Sciatic nerve (tissue), 2 donors: ENCODE data around the gene ZDHHC9. TPM values are rescaled to one million over a fixed set of nuclear protein-coding genes. Genes with fewer than 3 reads are reported as not detected.

ENCODE experiments used
- ATAC-seq: fragments of 200-7000 bp; cut with Tn5 transposase; one replicate; pipeline ENCODE4 v1.9.1; 2020; ENCODE audit warnings: mild to moderate bottlenecking, moderate library complexity
- DNase-seq: peaks from one replicate; pipeline ENCODE4 v3.0.0-alpha.2; 2020; ENCODE audit warnings: low spot score
- intact Hi-C: fragments of 100-400 bp; cut with DNase I; formaldehyde crosslinking; loops from one replicate; pipeline ENCODE4 v1.14.2; 2022
- total RNA-seq: library from RNA; stranded (reverse); fragmentation: NEBNext Ultra II Directional; extraction: Animal tissue kit (Norgen Biotek cat#: 25700); gene quantifications from one replicate; pipeline ENCODE4 v1.2.1, GENCODE V29; 2021
- donor health status: DM: no; HTN: no; CAD: no.
- donor health status: DM: no; HTN: no; CAD: no.

ZDHHC9 gene
- total RNA-seq, 1 donor from 2014 or later = 30.4 TPM

DNA sequence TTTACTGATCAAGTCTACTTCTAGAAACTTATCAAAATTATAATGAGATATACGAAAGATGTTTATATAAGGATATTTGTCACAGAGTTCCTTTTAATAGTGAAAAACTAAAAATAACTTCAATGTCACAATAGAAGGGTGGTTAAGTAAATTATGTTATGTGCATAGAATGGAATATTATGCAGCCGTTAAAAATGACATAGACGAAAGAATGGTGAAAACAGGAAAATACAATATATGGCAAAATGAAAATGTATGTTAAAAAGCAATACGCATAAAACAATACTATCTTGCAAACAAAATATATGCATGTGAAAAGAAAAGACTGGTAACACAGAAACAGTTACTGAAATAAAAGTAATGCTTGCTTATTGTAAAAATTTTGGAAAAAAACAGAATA lies 19.1 kb downstream of the ZDHHC9 start:
- ATAC-seq = no peak

DNA sequence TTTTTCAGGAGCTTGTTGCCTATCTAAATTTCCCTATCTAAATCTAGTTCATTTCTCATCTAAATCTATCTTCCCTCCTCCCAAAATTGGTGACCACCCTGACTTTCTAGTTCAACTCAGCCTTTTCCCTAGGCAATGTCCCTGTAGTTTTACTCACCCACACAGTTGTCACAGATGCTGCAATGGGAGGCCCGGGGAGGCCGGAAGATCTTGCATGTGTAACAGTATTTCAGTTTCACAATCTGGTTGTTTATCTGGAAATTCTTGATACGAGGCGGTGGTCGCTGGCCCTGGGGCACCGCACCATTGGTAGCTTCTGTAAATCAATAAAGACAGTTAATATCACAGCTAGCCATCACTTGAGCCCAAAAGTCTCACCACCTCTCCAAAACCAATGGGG lies 20.2 kb downstream of the ZDHHC9 start:
- no peak for DNase-seq
- intact Hi-C loops = no loop called here
- peak; percentile 46 for ATAC-seq

More for the DNA sequence above, 19.1 kb downstream of the ZDHHC9 start:
- intact Hi-C loops = no loop called here
- DNase-seq = no peak

DNA sequence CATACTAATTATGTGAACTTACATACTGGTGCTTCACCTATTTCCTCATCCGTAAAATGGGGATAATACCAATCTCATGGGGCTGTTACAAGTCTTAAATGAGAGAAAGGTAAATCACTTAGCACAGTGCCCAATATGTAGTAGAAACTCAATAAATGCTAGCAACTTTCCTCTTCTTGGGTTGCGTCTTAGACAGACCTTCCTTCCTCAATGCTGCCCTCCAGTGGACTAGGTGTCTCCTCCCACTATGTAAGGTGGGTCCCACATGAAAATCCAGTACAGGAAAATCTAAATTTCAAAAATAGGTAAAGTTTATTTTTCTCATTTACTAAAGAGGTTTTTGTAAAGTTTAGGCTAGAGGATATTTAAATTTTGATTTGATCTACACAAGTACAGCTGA lies 20.6 kb downstream of the ZDHHC9 start:
- no peak for DNase-seq
- ATAC-seq = peak; percentile 83
- intact Hi-C loops = no loop called here

- intact Hi-C loops = no loop called here
- ATAC-seq = no peak
- no peak for DNase-seq
Observed at GRCh38 chrX:129818123-129818522, 25.6 kb downstream of the ZDHHC9 start.

- intact Hi-C loops = no loop called here
- DNase-seq = no peak
- ATAC-seq = peak; percentile 58
Observed at GRCh38 chrX:129813662-129814368, 29.9 kb downstream of the ZDHHC9 start.

DNA sequence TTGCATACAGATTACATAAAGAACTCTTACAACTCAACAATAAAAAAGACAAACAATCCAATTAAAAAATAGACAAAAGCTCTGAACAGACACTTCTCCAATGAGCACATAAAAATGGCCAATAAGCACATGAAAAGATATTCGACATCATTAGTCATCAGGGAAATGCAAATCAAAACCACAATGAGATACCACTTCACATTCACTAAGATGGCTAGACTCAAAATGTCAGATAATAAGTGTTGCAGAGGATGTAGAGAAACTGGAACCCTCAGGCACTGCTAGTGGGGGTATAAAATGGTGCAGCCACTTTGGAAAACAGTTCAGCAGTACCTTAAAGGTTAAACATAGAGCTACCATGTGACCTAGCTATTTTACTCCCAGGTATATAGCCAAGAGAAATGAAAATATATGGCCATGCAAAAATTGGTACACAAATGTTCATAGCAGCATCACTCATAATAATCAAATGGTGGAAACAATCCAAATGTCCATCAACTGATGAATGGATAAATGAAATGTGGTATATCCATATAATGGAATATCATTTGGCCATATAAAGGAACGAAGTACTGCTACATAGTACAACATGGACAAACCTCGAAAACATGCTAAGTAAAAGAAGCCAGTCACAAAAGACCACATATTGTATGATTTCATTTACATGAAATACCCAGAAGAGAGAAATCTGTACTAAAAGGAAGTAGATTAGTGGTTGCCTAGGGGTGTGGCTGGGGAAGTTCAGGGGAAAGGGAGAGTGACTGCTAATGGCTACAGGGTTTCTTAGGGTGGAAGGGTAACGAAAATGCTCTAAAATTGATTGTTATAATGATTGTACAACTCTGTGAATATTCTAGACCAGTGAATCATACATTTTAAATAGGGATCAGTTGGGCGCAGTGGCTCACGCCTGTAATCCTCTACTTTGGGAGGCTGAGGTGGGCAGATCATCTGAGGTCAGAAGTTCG lies 34.6 kb downstream of the ZDHHC9 start:
- ATAC-seq (no peak), DNase-seq (no peak)
- intact Hi-C loops = no loop called here

GRCh38 chrX:129808158-129808828 lies 35.4 kb downstream of the ZDHHC9 start:
- intact Hi-C loops = no loop called here
- DNase-seq = no peak
- ATAC-seq = peak; percentile 84

GRCh38 chrX:129804806-129805205 lies 38.9 kb downstream of the ZDHHC9 start:
- DNase-seq (no peak), ATAC-seq (no peak)
- intact Hi-C loops = no loop called here

DNA sequence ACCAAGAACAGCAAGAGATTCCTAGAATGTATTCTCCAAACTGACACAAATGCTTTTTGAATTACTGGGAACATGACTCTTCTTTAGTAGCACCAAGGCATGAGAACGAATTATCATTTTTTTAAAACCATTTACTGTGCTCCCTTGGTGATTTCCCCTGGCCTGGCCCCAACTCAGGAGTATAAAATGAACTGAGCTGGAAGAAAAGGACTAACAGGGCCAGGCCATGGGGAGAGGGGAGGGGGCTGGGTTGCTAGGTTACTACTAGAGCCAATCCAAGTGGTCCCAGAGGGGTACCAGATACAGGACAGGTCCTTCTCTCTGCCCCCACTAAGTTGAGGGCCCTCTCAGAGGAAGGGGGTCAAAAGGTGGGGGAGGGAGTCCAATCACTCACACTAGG lies 40.8 kb downstream of the ZDHHC9 start:
- intact Hi-C loops = no loop called here
- DNase-seq (no peak), ATAC-seq (peak; percentile 61)

GRCh38 chrX:129800186-129800585 lies 43.5 kb downstream of the ZDHHC9 start:
- intact Hi-C loops = no loop called here
- DNase-seq = no peak
- ATAC-seq = no peak

GRCh38 chrX:129798888-129799287 lies 44.8 kb downstream of the ZDHHC9 start:
- ATAC-seq (no peak), DNase-seq (no peak)

GRCh38 chrX:129798456-129798855 lies 45.2 kb downstream of the ZDHHC9 start:
- ATAC-seq (no peak), DNase-seq (no peak)
- intact Hi-C loops = no loop called here

More at GRCh38 chrX:129798888-129799287, 44.8 kb downstream of the ZDHHC9 start:
- intact Hi-C loops = no loop called here

DNA sequence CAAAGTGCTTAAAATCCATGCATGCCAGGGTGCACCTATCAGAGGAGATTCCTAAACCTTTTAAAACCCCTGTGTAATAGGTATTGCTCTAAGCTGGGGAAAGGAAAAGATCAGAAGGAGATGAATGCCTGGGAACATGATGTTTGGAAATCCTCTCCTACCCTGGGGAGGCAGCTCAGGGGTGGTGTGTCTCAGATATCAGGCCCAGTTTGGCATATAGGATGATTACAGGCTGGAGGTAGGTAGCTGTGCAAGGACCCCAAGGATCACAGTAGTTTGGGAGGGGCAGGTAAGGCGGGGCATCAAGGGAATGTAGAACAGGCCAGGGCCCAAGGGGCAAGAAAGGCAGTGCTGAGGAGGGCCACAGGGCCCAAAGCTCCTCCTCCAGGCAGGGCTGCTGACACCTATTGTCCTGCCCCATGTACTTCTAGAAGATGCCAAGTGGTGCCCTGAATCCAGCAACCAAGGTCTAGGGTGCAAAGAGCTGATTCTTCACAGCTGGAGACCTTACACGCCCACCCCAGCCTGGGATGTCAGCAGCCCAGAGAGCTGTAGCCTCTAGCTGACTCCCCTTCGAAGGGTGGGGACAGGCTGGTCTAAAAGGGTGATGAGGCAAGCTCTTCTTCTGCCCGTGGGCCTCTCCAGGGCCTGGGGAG lies 46.3 kb downstream of the ZDHHC9 start:
- intact Hi-C loops = no loop called here
- no peak for ATAC-seq

DNA sequence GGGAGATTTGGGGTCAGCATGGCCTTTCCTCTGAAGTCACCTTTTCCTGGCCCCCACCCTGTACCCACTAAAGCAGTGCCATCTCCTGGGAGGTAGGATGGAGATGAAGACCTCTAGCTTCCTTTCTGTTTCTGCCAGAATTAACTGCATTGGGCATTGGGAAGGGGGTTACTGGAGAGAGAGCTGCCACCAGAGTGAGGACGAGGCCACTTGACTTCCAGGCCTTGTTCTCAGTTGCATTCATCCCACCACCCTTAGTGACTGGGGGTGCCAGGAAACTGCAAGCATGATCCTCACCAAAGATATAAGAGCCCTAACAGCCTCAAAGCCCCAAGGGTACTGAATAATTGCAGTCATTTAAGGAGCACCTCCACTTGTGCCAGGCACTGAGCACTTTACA lies 48.1 kb downstream of the ZDHHC9 start:
- intact Hi-C loops = no loop called here
- ATAC-seq = no peak
- DNase-seq = no peak

More for the DNA sequence above, 46.3 kb downstream of the ZDHHC9 start:
- DNase-seq = no peak

DNA sequence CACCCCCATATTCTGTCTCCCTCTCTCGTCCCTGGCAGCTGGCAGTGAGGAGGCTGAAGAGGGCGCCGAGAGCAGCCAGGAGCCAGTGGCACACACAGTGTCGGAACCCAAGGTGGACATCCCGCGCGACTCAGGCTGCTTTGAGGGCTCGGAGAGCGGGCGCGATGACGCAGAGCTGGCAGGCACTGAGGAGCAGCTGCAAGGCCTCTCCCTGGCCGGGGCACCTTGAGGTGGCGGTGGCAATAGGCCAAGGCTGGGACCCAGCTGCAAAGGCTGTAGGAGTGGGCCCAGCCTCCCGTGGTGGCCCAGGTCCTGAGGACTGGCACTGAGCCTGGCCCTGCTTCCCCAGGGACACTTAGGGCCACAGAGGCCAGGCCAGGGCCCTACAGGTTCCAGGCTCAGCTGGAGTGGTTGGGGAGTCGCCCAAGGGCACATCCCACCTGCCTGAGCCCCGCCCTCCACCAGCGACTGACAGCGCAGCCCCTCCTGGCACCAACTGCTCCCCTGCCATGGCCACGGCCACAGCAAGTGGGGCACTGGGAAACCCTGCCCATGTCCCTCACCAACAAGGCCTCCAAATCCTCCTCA lies 50.0 kb downstream of the ZDHHC9 start:
- intact Hi-C loops = loop anchor here (1.0 kb wide), 1 partner anchor 49 kb away; no protein-coding TSS in a partner anchor
- ATAC-seq (no peak), DNase-seq (peak; percentile 52)

DNA sequence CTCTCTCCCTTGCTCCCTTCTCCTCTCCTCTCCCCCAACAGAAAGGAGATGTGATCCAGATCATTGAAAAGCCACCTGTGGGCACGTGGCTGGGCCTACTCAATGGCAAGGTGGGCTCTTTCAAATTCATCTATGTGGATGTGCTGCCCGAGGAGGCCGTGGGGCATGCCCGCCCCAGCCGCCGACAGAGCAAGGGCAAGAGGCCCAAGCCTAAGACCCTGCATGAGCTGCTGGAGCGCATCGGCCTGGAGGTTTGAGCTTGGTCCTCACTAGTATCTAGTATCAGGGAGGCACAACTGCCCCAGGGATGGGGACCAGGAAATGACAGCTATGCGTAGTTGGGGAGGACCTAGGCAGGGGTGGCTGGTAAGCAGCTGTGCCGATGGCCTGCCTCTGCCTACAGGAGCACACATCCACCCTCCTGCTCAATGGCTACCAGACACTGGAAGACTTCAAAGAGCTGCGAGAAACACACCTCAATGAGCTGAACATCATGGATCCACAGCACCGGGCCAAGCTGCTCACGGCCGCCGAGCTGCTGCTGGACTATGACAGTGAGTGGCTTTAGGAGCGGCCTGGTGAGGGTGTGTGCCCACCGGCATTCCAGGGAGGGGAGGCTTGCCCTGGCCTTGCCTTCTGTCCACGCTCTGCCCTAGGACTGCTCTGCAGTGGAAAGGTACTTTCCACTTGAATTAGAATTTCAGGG lies 50.9 kb downstream of the ZDHHC9 start:
- DNase-seq (peak; percentile 35), ATAC-seq (peak; percentile 8)
- intact Hi-C loops = no loop called here

GRCh38 chrX:129791961-129792570 lies 51.6 kb downstream of the ZDHHC9 start:
- intact Hi-C loops = no loop called here
- ATAC-seq = no peak
- DNase-seq = peak; percentile 42

DNA sequence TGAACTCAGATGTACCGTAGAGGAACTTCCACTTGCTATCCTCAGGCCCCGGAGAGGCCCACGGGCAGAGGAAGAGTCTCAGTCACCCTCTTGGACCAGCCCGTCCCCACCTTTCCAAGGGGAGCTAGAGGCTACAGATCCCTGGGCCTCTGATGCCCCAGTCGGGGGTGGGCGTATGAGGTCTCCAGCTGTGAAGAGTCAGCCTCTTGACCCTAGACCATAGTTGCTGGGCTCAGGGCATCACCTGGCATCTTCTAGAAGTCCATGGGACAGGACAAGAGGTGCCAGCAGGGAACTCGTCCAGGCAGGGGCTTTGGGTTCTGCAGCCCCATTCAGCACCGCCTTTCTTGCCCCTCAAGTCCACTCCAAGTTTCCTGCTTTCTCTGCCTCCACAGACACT lies 52.4 kb downstream of the ZDHHC9 start:
- intact Hi-C loops = no loop called here
- no peak for ATAC-seq
- DNase-seq = peak; percentile 25
